Hepatocyte (in vitro differentiated cells): ENCODE results near the gene PLCG1.

Source experiments
- CTCF ChIP-seq: fragments of 200-600 bp; sonication (generic); IDR thresholded peaks from 2 replicates; pipeline ENCODE4 v1.5.1; 2016; ENCODE audit warnings: antibody characterized with exemption, mild to moderate bottlenecking; ENCODE audit not compliant: poor library complexity
- EZH2 ChIP-seq: fragments of 200-600 bp; sonication (generic); IDR thresholded peaks from 2 replicates; pipeline ENCODE4 v1.6.1; 2016; ENCODE audit warnings: antibody characterized with exemption, mild to moderate bottlenecking, borderline replicate concordance
- EZH2phosphoT487 ChIP-seq: fragments of 200-600 bp; sonication (generic); IDR thresholded peaks from one replicate; pipeline ENCODE4 v1.6.1; 2018; ENCODE audit warnings: antibody characterized with exemption, mild to moderate bottlenecking, low read depth, moderate library complexity; ENCODE audit not compliant: unreplicated experiment, severe bottlenecking

DNA sequence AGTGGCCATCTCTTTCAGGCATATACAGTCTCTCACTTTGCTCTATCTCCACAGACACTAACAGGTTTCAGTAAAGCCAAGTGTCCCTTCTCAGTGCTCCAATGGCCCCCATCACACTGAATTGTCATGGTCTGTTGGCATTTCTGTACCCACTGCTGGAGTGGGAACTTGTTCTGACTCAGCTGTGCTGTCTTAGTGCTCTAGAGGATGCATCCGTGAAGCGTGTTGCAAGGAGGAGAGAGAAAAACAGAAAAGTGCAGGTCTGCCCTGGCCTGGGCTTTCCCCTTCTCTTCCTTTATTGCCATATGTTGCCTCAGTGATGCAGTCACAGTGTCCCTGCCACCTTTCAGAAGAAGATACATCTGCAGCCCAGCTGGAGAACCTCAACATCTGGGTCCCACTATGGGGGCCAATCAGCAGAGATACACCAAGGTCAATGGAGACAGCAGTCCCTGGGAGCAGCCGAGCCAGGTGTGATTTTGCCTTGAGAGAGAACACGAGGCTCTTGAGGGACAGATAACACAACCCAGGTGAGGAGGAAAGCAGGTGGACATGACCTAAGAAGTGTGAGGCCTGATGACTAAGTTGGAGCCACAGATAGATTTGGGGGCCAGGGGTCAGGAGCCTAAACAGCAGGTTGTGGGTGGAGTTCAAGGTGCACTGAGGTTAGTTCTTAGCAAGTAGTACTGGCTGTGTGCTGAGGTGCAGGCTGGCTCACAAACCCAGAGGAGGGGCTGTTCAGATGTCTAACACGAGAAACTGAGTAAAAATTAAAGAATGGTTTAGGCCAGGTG, 5.6 kb upstream of the PLCG1 start:
- TF ChIP-seq CTCF, result no peak
- no peak for TF ChIP-seq EZH2
- no peak for TF ChIP-seq EZH2phosphoT487
